ENCODE data around the gene PCBD2. TPM values are rescaled to one million over a fixed set of nuclear protein-coding genes. Genes with fewer than 3 reads are reported as not detected.
"Not testable (repeated sequence)": the region's sequence is repeated elsewhere in the genome, so short reads cannot be mapped to it uniquely, and the experiment has no call there.

The PCBD2 gene
- total RNA-seq, 1 experiment from 2014 or later, result 9.1 TPM

DNA sequence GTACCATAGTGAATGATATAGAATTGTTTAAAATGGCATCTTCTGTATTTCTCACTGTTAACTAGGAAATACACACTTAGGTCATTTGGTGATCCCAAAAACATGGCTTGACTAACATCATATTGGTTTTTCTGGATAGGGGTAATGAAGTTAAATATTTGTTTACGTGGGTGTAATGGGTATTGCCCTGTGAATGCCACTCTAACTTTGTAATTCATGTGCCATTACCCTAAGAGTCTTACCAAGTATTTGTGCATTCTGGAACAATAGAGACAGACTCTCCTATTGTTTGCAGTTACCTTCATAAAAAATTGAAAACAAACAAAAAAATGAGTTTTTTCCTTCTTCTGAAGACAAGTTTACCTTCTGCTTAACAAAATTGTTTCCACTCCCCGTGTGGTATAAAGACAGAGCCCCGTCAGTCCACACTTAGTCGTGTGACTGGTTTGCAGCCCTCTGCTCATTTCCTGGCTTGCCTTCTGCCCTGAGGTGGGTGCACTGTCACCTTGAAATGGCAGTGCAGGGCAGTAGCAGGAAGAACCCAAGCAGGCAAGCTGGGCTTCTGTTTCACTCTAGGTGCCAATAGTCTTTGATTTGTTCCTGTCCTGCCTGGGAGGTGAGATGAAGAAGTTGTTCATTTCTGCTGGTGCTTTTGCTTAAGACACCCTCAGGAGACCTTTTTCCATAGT, 53.1 kb downstream of the PCBD2 start:
- DNase-seq (ENCODE audit: low read depth), result no peak

GRCh38 chr5:134958755-134959154, 53.8 kb downstream of the PCBD2 start:
- no peak for DNase-seq (ENCODE audit: low read depth)

GRCh38 chr5:134963098-134963497, 58.2 kb downstream of the PCBD2 start:
- DNase-seq (ENCODE audit: low read depth), result no peak

DNA sequence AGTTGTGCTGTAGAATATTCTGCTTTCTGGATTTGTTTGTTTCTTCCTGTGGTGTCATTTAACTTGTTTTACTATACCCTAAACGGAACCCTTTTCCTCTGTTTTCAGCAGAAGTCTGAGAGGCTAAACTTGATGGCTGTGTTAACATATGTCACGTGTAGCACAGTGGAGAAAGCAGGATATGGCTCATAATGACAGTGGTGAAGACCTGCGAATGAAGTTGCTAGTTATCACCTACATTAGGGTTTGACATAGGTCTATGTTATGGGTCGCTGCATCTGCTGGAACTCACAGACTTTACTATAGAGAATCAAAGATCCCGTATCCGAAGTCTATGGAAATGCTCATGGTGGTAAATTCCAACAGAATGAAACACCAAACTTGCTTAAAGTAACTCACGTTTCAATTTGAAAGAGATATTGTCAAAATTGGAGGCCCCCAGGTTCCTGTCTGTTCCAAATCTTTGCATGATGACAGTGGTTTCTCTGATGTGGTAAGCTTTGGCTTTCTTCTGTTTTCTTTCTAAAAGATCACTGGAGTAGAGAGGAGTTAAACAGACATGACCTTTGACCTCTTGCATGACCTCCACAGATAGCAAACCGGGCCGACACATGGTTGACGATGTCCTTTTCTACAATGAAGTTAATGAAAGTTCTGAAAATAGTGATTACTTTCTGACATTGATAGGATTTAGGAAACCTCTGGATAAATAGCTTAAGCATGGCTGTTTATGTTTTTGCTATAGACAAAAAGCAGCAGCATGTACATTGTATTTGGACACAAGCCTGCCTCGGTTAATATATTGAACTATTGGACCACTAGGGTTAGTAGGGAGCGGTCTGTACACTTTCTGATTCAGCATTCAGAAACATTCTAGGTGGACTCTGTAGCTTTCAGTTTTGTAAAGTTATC, 59.7 kb downstream of the PCBD2 start:
- no peak for DNase-seq (ENCODE audit: low read depth)

DNA sequence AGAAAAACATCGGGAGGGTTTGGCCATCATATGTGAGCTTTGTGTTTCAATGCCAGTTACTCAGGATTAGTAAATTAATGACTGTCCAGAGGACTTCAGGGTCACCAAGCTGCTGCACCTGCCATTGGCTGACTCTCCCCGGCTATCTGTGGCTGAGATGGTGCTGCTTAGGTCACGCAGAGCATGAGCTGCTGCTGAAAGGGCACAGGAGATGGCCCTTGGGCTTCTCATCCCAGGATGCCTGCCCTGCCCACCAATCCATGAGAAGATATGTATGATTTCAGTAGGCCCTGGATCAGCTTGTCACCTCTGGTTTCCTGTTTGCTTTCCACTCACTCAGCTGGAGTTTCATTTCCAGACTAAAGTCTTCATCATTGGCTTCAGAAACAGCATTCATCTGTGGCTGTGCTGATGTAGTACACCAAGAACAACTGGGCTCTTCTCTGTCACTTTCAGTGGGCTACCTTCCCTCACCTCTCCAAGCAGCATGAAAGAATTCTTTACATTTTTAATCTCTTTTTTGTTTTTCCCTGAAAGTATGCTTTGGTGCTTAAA, 60.4 kb downstream of the PCBD2 start:
- no peak for DNase-seq (ENCODE audit: low read depth)

GRCh38 chr5:134967607-134968006, 62.7 kb downstream of the PCBD2 start, which contains the start of gene CATSPER3:
Gene CATSPER3, plus strand, starts transcription at chr5:134967907. Its CDS starts 85 bp downstream, at chr5:134967992.
- no peak for DNase-seq (ENCODE audit: low read depth)

DNA sequence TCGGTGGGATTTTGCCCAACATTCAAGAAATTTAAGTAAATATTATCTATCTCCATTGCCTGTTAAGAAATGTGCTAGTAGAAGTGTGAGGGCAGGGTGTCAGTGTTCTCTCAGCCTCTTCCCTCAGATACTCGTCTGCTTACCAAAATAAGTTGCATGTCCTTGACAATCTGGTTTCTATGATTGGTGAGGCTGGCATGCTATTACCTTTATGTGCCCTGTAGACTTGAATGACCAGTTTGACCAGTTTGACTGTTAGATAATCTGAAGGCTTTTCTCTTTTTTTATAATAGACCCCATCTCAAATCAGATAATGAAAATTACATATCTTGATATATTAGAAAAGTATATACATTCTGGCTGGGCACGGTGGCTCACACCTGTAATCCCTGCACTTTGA, 63.1 kb downstream of the PCBD2 start:
- DNase-seq (ENCODE audit: low read depth), result no peak

DNA sequence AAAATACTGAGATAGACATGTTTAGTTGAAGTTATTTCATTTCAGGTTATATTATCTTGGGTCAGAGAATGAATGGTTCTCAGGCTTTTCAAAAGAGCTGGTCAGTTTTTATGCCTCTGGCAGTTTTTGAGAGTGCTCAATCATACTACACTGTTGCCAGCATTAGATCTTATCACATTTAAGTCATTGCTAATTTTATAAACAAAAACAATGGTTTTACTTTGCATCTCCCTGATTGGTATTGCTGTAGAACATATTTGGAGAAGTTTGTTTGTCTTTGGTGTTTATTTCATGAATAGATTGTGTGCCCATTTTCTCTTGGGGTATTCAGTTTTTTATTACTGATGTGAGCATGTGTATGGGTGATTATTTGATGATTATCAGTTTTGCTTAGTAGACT, 64.2 kb downstream of the PCBD2 start:
- DNase-seq (ENCODE audit: low read depth), result no peak

GRCh38 chr5:134975078-134975715, 70.3 kb downstream of the PCBD2 start:
- peak; percentile 56 for DNase-seq (ENCODE audit: low read depth)

DNA sequence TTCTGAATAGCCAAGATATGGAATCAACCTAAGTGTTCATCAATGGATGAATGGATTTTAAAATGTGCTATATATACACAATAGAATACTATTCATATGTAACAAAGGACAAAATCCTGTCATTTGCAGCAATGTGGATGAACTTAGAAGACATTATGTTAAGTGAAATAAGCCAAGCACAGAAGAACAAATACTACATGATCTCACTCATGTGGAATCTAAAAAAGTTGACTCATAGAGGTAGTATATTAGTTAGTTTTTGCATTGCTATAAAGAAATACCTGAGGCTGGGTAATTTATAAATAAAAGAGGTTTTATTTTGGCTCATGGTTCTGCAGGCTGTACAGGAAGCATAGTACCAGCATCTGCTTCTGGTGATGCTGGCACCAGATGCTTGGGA, 70.9 kb downstream of the PCBD2 start:
- DNase-seq (ENCODE audit: low read depth), result no peak

- no peak for DNase-seq (ENCODE audit: low read depth)
These were observed 71.9 kb downstream of the PCBD2 start for GRCh38 chr5:134976841-134977240.

DNA sequence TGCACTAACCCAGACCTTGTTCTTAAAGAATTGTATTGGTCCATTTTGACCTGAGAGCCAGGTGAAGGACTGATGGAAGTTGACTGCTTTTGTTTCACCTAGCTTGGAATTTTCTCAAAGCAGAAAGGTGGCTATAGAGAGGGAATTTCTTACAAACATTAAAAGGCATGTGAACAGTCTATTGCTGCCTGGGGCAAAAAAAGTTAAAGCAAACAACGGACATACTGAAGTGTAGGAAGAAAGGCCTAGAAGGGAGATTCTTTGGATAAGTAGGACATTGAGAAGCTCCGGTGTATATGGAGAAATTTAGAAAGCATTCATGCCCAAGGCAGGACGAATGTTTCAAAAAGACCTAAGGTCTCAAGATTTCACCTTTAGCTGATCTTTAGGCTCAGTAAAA, 74.5 kb downstream of the PCBD2 start:
- DNase-seq (ENCODE audit: low read depth), result no peak

GRCh38 chr5:134982230-134982629, 77.3 kb downstream of the PCBD2 start:
- no peak for DNase-seq (ENCODE audit: low read depth)

GRCh38 chr5:134989266-134989830, 84.4 kb downstream of the PCBD2 start:
- no peak for DNase-seq (ENCODE audit: low read depth)

DNA sequence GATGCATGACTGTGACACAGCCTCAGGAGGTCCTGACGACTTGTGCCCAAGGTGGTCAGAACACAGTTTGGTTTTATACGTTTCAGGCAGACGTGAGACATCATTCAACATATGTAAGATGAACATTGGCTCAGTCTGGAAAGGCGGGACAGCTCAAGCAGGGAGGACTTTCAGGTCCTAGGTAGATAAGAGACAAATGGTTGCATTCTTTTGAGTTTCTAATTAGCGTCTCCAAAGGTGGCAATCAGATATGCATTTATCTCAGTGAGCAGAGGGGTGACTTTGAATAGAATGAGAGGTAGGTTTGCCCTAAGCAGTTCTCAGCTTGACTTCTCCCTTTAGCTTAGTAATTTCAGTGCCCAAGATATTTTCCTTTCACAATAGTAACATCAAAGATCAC, 85.3 kb downstream of the PCBD2 start:
- DNase-seq (ENCODE audit: low read depth), result not testable (repeated sequence)

DNA sequence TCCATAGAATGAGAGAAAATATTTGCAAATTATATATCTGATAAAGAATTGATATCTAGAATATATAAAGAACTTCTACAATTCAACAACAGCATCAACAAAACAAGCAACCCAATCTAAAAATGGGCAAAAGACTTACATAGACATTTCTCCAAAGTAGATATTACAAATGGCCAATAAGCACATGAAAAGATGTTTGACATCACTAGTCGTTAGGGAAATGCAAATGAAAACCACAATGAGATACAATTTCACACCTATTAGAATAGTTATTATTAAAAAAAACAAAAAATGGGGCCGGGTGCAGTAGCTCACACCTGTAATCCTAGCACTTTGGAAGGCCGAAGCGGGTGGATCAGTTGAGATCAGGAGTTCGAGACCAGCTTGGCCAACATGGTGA, 87.2 kb downstream of the PCBD2 start:
- no peak for DNase-seq (ENCODE audit: low read depth)

- no peak for DNase-seq (ENCODE audit: low read depth)
These were observed 88.2 kb downstream of the PCBD2 start for GRCh38 chr5:134993161-134993560.

DNA sequence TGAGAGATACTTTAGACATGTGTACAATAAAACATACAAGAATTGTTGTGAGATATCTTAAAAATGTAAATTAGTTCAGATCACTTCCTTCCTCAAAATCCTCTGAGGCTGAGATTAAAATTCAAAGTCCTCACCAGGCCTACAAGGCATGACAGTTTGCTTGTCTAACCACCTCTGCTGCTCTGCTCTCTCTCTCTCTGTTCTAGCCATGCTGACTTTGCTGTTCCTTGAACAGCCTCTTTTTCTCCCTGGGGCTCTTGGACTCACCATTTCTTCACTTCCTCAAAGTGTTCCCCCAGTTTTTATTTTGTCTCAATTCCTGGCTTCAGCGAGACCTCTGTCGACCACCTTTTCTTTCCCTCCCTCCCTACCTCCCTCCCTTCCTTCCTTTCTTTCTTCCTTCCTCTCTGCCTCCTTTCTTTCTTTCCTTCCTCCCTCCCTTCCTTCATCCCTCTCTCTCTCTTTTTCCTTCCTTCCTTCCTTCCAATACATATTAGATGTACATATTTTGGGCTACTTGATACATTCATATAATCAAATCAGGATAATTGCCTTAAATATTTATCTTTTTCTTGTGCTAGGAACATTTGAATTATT, 89.7 kb downstream of the PCBD2 start:
- no peak for DNase-seq (ENCODE audit: low read depth)

DNA sequence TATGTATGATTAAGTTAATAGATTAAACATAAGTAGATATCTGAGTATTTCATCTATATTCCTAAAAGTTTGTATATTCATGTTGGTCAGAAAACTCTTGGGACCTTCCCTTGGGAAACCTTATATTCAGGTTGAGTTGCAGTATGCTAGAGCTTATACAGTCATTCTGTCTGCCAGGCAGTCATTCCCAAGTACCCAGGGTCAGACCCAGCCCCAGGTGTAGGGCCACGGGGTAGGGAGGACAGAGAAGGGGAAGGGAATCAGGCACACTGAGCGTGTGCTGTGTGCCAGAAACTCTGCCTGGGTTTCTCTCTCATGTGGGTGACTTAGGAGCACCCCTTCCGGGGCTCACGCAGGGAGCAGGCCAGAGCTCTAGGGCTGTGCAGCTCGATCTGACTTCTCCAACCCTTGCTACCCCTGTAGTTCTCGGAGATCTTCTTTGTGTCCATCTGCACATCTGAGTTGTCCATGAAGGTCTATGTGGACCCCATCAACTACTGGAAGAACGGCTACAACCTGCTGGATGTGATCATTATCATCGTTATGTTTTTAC, 91.0 kb downstream of the PCBD2 start:
- DNase-seq (ENCODE audit: low read depth), result no peak

DNA sequence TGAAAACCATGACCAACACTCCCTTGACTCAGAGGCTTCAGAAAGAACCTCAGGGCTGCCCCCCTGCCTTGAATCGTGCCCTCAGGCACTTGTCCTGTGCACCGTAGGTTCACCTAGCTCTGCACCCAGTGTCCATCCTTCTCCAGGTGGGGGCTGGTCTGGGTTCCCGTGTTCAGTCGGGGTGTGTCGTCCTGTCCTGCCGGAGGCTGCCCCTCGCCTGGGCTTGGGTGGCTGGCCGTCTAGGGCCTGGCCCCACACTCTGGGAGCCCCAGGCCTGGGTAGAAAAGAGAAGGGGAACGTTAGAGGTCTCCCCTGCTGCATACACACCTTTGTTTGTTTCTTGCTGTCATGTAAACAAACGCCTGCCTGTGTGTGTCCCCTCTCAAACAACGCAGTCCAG, 92.1 kb downstream of the PCBD2 start:
- DNase-seq (ENCODE audit: low read depth), result no peak

DNA sequence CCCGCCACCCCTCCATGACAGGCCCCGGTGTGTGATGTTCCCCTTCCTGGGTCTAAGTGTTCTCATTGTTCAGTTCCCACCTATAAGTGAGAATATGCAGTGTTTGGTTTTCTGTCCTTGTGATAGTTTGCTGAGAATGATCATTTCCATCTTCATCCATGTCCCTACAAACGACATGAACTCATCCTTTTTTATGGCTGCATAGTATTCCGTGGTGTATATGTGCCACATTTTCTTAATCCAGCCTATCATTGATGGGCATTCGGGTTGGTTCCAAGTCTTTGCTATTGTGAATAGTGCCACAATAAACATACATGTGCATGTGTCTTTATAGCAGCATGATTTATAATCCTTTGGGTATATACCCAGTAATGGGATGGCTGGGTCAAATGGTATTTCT, 93.1 kb downstream of the PCBD2 start:
- DNase-seq (ENCODE audit: low read depth), result not testable (repeated sequence)

All from LHCN-M2 (cell line).